Gastrocnemius medialis (tissue), 4 donors: ENCODE results near the gene ASAP2. TPM values are rescaled to one million over a fixed set of nuclear protein-coding genes. Genes with fewer than 3 reads are reported as not detected.

Experiments used
- ATAC-seq, 2 donors: fragments of 150-250 bp; one replicate each; pipeline ENCODE4 v1.9.1; 2016
- DNase-seq, 2 donors: peaks; one replicate each; pipeline ENCODE4 v3.0.0-alpha.2; 2019
- H3K27ac ChIP-seq, 4 donors: fragments of 200-600 bp; sonication (generic); 1 replicate in 1 of 4; 2 replicates in 3 of 4; pipeline ENCODE4 v1.5.1; 2016 to 2018; ENCODE audit warnings: mild to moderate bottlenecking in 2 of 4, moderate library complexity in 1 of 4
- H3K27me3 ChIP-seq, 3 donors: fragments of 200-600 bp; sonication (generic) in 2 of 3; 1 replicate in 1 of 3; 2 replicates in 2 of 3; pipeline versions ENCODE4 v1.5.1 to v1.6.0; 2016 to 2019; ENCODE audit warnings: mild to moderate bottlenecking in 1 of 3, moderate library complexity in 1 of 3
- H3K36me3 ChIP-seq, 2 donors: fragments of 200-600 bp; sonication (generic) in 1 of 2; one replicate each; pipeline ENCODE4 v1.5.1; 2017 to 2018
- H3K4me1 ChIP-seq, 2 donors: fragments of 200-600 bp; sonication (generic) in 1 of 2; one replicate each; pipeline ENCODE4 v1.5.1; 2016 to 2017; ENCODE audit warnings: mild to moderate bottlenecking in 2 of 2
- H3K4me3 ChIP-seq, 4 donors: fragments of 200-600 bp; sonication (generic) in 3 of 4; 1 replicate in 1 of 4; 2 replicates in 3 of 4; pipeline ENCODE4 v1.5.1; 2016 to 2019; ENCODE audit warnings: mild to moderate bottlenecking in 2 of 4
- H3K9me3 ChIP-seq, 3 donors: fragments of 200-600 bp; sonication (generic) in 2 of 3; 1 replicate in 1 of 3; 2 replicates in 2 of 3; pipeline ENCODE4 v1.5.1; 2016 to 2019
- POLR2A ChIP-seq, 2 donors: fragments of 450-650 bp; IDR thresholded peaks; one replicate each; pipeline ENCODE4 v1.6.1; 2017; ENCODE audit warnings: antibody characterized with exemption in 2 of 2, mild to moderate bottlenecking in 2 of 2, moderate library complexity in 2 of 2
- in situ Hi-C, 4 donors: fragments of 200-750 bp; cut with MboI; loops; one replicate each; pipeline versions ENCODE4 v1.15.0 to v1.8.0; 2017; ENCODE audit warnings: low sequenced_read_pairs in 4 of 4
- intact Hi-C: fragments of 100-400 bp; cut with DNase I; formaldehyde crosslinking; loops from one replicate; pipeline ENCODE4 v1.15.1; 2023; ENCODE audit warnings: low total_unique reads
- total RNA-seq, 4 donors: library from RNA; depleted of rRNA; stranded (reverse); fragments of >200 nt; gene quantifications; one replicate each; pipeline versions ENCODE4 v1.1.0 to v1.2.3, GENCODE V29; 2016
- TF ChIP-seq, protein P1 (sequence below), 5 experiments: fragments of 450-650 bp in 3 of 5; fragments of 200-600 bp in 2 of 5; sonication (generic) in 2 of 5; IDR thresholded peaks in 4 of 5; conservative IDR thresholded peaks in 1 of 5; 1 replicate in 4 of 5; 2 replicates in 1 of 5; pipeline ENCODE4 v1.5.1; 2016 to 2019; ENCODE audit warnings: antibody characterized with exemption in 5 of 5, mild to moderate bottlenecking in 3 of 5, moderate library complexity in 3 of 5

ASAP2 gene
- total RNA-seq, 4 donors from 2014 or later, result 1.9 to 4.0 (median 3.4) TPM

GRCh38 chr2:9365498-9366019, 158.9 kb downstream of the ASAP2 start:
- H3K4me3 ChIP-seq, result no peak overlapping the region
- H3K27me3 ChIP-seq, result no peaks in the 10 kb centered on the region
- H3K4me1 ChIP-seq, result no peaks in the 10 kb centered on the region
- no peaks in the 10 kb centered on the region for H3K9me3 ChIP-seq
- no peaks in the 10 kb centered on the region for H3K36me3 ChIP-seq
- in situ Hi-C loops (no loop called here), intact Hi-C loops (no loop called here)
- TF ChIP-seq, protein P1, sequence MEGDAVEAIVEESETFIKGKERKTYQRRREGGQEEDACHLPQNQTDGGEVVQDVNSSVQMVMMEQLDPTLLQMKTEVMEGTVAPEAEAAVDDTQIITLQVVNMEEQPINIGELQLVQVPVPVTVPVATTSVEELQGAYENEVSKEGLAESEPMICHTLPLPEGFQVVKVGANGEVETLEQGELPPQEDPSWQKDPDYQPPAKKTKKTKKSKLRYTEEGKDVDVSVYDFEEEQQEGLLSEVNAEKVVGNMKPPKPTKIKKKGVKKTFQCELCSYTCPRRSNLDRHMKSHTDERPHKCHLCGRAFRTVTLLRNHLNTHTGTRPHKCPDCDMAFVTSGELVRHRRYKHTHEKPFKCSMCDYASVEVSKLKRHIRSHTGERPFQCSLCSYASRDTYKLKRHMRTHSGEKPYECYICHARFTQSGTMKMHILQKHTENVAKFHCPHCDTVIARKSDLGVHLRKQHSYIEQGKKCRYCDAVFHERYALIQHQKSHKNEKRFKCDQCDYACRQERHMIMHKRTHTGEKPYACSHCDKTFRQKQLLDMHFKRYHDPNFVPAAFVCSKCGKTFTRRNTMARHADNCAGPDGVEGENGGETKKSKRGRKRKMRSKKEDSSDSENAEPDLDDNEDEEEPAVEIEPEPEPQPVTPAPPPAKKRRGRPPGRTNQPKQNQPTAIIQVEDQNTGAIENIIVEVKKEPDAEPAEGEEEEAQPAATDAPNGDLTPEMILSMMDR (IDR thresholded peaks at IDR 0.05 in 4 of 5, conservative IDR thresholded peaks at IDR 0.05 in 1 of 5), result no peak
- no peak for TF ChIP-seq POLR2A (IDR thresholded peaks at IDR 0.05)
- ATAC-seq (no peak), DNase-seq (no peak)
- H3K27ac ChIP-seq, result no peak overlapping the region

- Histone ChIP-seq H3K27ac (no peak overlapping the region), H3K27me3 (no peaks in the 10 kb centered on the region), H3K36me3 (no peaks in the 10 kb centered on the region), H3K4me3 (no peak overlapping the region), H3K9me3 (no peaks in the 10 kb centered on the region), H3K4me1 (no peaks in the 10 kb centered on the region)
- TF ChIP-seq POLR2A (IDR thresholded peaks at IDR 0.05), result no peak
- TF ChIP-seq, protein P1 (IDR thresholded peaks at IDR 0.05 in 4 of 5, conservative IDR thresholded peaks at IDR 0.05 in 1 of 5), result no peak
- no peak for ATAC-seq
- intact Hi-C loops, result no loop called here
- in situ Hi-C loops, result no loop called here
- no peak for DNase-seq
Observed at GRCh38 chr2:9366026-9366425, 159.4 kb downstream of the ASAP2 start.

DNA sequence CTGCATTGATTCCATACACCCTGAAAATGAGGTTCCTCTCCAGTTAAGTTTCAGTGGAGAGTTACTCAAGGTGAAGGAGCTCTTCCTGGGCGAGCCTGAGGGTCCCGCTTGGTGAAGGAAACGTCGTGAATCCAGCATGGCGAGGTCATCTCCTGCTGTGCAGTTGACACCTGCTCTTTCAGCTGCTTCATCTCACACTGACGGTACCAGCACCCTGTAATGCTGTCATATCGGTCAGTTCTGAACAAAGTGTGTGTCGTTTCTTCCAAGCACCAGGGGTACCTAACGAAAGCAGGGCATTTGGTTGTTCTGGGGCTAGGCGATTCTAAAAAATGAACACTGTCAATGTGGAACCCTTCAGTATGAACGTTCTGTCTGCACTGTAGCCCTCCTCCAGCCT, 164.1 kb downstream of the ASAP2 start:
- H3K36me3 ChIP-seq, result no peaks in the 10 kb centered on the region
- no peak for ATAC-seq

DNA sequence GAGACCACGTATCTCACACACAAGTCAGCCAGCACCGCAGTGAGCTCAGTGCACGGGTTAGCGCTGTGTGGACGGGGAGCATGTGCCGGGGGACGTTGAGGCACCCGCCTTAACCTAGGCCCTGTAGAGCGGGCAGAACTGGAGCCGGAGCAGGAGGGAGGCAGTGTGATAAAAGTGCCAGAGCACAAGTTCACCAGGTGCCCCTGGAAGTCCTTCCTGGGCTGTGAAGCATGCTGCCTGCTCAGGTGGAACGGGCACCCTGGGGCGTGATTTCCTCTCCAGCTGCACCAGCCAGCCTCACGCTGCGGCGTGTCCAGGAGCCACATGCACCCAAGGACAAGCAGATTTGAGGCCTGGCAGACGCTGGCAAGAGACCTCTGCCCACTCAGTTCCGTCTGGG, 166.4 kb downstream of the ASAP2 start:
- in situ Hi-C loops (no loop called here), intact Hi-C loops (loop anchor here (5.0 kb wide), 1 partner anchor 231 kb away; no protein-coding TSS in a partner anchor)
- DNase-seq, result no peak

More for the DNA sequence above, 164.1 kb downstream of the ASAP2 start:
- Histone ChIP-seq H3K4me1 (no peaks in the 10 kb centered on the region), H3K4me3 (no peak overlapping the region), H3K9me3 (no peaks in the 10 kb centered on the region), H3K27me3 (no peaks in the 10 kb centered on the region), H3K27ac (no peak overlapping the region)
- TF ChIP-seq POLR2A (IDR thresholded peaks at IDR 0.05), result no peak
- TF ChIP-seq, protein P1 (IDR thresholded peaks at IDR 0.05 in 4 of 5, conservative IDR thresholded peaks at IDR 0.05 in 1 of 5), result no peak
- in situ Hi-C loops, result no loop called here
- intact Hi-C loops, result loop anchor here (5.0 kb wide), 1 partner anchor 228 kb away; no protein-coding TSS in a partner anchor
- DNase-seq, result no peak

More for the DNA sequence above, 166.4 kb downstream of the ASAP2 start:
- Histone ChIP-seq H3K4me3 (no peak overlapping the region), H3K27ac (no peak overlapping the region), H3K9me3 (no peaks in the 10 kb centered on the region), H3K36me3 (no peaks in the 10 kb centered on the region), H3K4me1 (peaks cover 2 to 5% of the 10 kb centered on the region in 2 donors), H3K27me3 (no peaks in the 10 kb centered on the region)
- no peak for TF ChIP-seq POLR2A (IDR thresholded peaks at IDR 0.05)
- TF ChIP-seq, protein P1 (IDR thresholded peaks at IDR 0.05 in 4 of 5, conservative IDR thresholded peaks at IDR 0.05 in 1 of 5), result no peak
- ATAC-seq, result no peak
